ENCODE results near the gene DOCK2.
"Not testable (repeated sequence)": the region's sequence is repeated elsewhere in the genome, so short reads cannot be mapped to it uniquely, and the experiment has no call there.

The DOCK2 gene

GRCh38 chr5:169745441-169746146 is 108.5 kb downstream of the DOCK2 start:
- Histone ChIP-seq H3K9me3 (no peaks in the 10 kb centered on the region), H3K36me3 (no peaks in the 10 kb centered on the region), H3K4me1 (no peaks in the 10 kb centered on the region), H3K4me3 (no peak overlapping the region), H3K27me3 (peaks cover 0 to 8% of the 10 kb centered on the region in 2 donors), H3K27ac (no peak overlapping the region)
- no peak for DNase-seq
- no peak for TF ChIP-seq CTCF (IDR thresholded peaks at IDR 0.05)
- intact Hi-C loops (cut with DNase I; ENCODE audit: low total_unique reads), result no loop called here

GRCh38 chr5:169746147-169746694 is 109.1 kb downstream of the DOCK2 start:
- TF ChIP-seq CTCF (IDR thresholded peaks at IDR 0.05), result no peak
- H3K27me3 ChIP-seq, result peaks cover 0 to 8% of the 10 kb centered on the region in 2 donors
- intact Hi-C loops (cut with DNase I; ENCODE audit: low total_unique reads), result no loop called here
- no peaks in the 10 kb centered on the region for H3K9me3 ChIP-seq
- H3K4me1 ChIP-seq, result no peaks in the 10 kb centered on the region
- no peak overlapping the region for H3K4me3 ChIP-seq
- no peak for DNase-seq
- H3K27ac ChIP-seq, result no peak overlapping the region
- no peaks in the 10 kb centered on the region for H3K36me3 ChIP-seq

- peaks cover 0 to 4% of the 10 kb centered on the region in 2 donors for H3K27me3 ChIP-seq
- TF ChIP-seq CTCF (IDR thresholded peaks at IDR 0.05), result no peak
- H3K9me3 ChIP-seq, result no peaks in the 10 kb centered on the region
- no peak overlapping the region for H3K4me3 ChIP-seq
- H3K27ac ChIP-seq, result no peak overlapping the region
- H3K4me1 ChIP-seq, result no peaks in the 10 kb centered on the region
- DNase-seq, result no peak
- intact Hi-C loops (cut with DNase I; ENCODE audit: low total_unique reads), result no loop called here
- H3K36me3 ChIP-seq, result no peaks in the 10 kb centered on the region
These were observed 111.1 kb downstream of the DOCK2 start for GRCh38 chr5:169748174-169748573.

GRCh38 chr5:169749295-169749694 is 112.2 kb downstream of the DOCK2 start:
- H3K4me3 ChIP-seq, result no peak overlapping the region
- TF ChIP-seq CTCF (IDR thresholded peaks at IDR 0.05), result no peak
- H3K9me3 ChIP-seq, result no peaks in the 10 kb centered on the region
- no peaks in the 10 kb centered on the region for H3K4me1 ChIP-seq
- H3K27me3 ChIP-seq, result peaks cover 0 to 4% of the 10 kb centered on the region in 2 donors
- no peak for DNase-seq
- no peaks in the 10 kb centered on the region for H3K36me3 ChIP-seq
- intact Hi-C loops (cut with DNase I; ENCODE audit: low total_unique reads), result no loop called here
- H3K27ac ChIP-seq, result no peak overlapping the region

- H3K9me3 ChIP-seq, result no peaks in the 10 kb centered on the region
- no peak for TF ChIP-seq CTCF (IDR thresholded peaks at IDR 0.05)
- no peak overlapping the region for H3K27ac ChIP-seq
- no peak overlapping the region for H3K4me3 ChIP-seq
- no peak for DNase-seq
- no peaks in the 10 kb centered on the region for H3K27me3 ChIP-seq
- intact Hi-C loops (cut with DNase I; ENCODE audit: low total_unique reads), result no loop called here
- H3K4me1 ChIP-seq, result no peaks in the 10 kb centered on the region
- H3K36me3 ChIP-seq, result no peaks in the 10 kb centered on the region
These were observed 114.4 kb downstream of the DOCK2 start for GRCh38 chr5:169751490-169751889.

- H3K36me3 ChIP-seq; H3K27me3 ChIP-seq; DNase-seq; H3K4me3 ChIP-seq; H3K27ac ChIP-seq; intact Hi-C loops (cut with DNase I; ENCODE audit: low total_unique reads); H3K4me1 ChIP-seq; H3K9me3 ChIP-seq: not testable (repeated sequence)
These were observed 115.5 kb downstream of the DOCK2 start for GRCh38 chr5:169752566-169752965.

All from tibial artery (tissue), 4 donors.